Mesendoderm (in vitro differentiated cells): ENCODE data around the gene ABHD14A.

ENCODE experiments used
- DNase-seq: peaks from one replicate; pipeline ENCODE4 v3.0.0; 2013
- H2AK5ac ChIP-seq: 2 replicates; pipeline ENCODE4 v1.6.1; 2013; ENCODE audit warnings: low read length, inconsistent platforms
- H2BK120ac ChIP-seq: 2 replicates; pipeline ENCODE4 v1.6.1; 2013; ENCODE audit warnings: low read depth, mild to moderate bottlenecking, low read length, moderate library complexity, mixed read lengths
- H2BK15ac ChIP-seq: replicated peaks from 2 replicates; pipeline ENCODE4 v1.6.1; 2013; ENCODE audit warnings: low read depth, mild to moderate bottlenecking, moderate library complexity
- H2BK5ac ChIP-seq: 2 replicates; pipeline ENCODE4 v1.6.1; 2013; ENCODE audit warnings: low read length, inconsistent platforms
- H3K18ac ChIP-seq: 2 replicates; pipeline ENCODE4 v1.6.1; 2013; ENCODE audit warnings: mild to moderate bottlenecking, low read length, mixed read lengths
- H3K23ac ChIP-seq: one replicate; pipeline ENCODE4 v1.6.1; 2013; ENCODE audit warnings: low read length
- H3K27ac ChIP-seq: 2 replicates; pipeline ENCODE4 v1.5.1; 2013; ENCODE audit warnings: low read depth, mild to moderate bottlenecking, inconsistent platforms, low read length, moderate library complexity
- H3K27me3 ChIP-seq: 2 replicates; pipeline ENCODE4 v1.6.1; 2013; ENCODE audit warnings: low read length, control low read depth, mild to moderate bottlenecking, inconsistent platforms; ENCODE audit not compliant: insufficient read depth, poor library complexity
- H3K36me3 ChIP-seq: 2 replicates; pipeline ENCODE4 v1.6.1; 2013; ENCODE audit warnings: low read length, inconsistent platforms; ENCODE audit not compliant: control insufficient read depth, insufficient read depth
- H3K4ac ChIP-seq: one replicate; pipeline ENCODE4 v1.6.1; 2013; ENCODE audit warnings: low read depth, mild to moderate bottlenecking, low read length, moderate library complexity
- H3K4me1 ChIP-seq: 2 replicates; pipeline ENCODE4 v1.6.1; 2013; ENCODE audit warnings: low read depth, low read length, inconsistent platforms; ENCODE audit not compliant: control insufficient read depth
- H3K4me2 ChIP-seq: 2 replicates; pipeline ENCODE4 v1.6.1; 2013; ENCODE audit warnings: low read length
- H3K4me3 ChIP-seq: 2 replicates; pipeline ENCODE4 v1.5.1; 2013; ENCODE audit warnings: mild to moderate bottlenecking, low read length
- H3K56ac ChIP-seq: one replicate; pipeline ENCODE4 v1.6.1; 2013; ENCODE audit warnings: low read length
- H3K79me1 ChIP-seq: 2 replicates; pipeline ENCODE4 v1.6.1; 2013; ENCODE audit warnings: low read length, inconsistent platforms
- H3K79me2 ChIP-seq: 2 replicates; pipeline ENCODE4 v1.6.1; 2013; ENCODE audit warnings: mild to moderate bottlenecking, low read length; ENCODE audit not compliant: control insufficient read depth, insufficient read depth
- H3K9ac ChIP-seq: 2 replicates; pipeline ENCODE4 v1.6.1; 2013; ENCODE audit warnings: low read length, inconsistent platforms
- H4K5ac ChIP-seq: one replicate; pipeline ENCODE4 v1.6.1; 2013; ENCODE audit warnings: low read length
- H4K8ac ChIP-seq: one replicate; pipeline ENCODE4 v1.6.1; 2013; ENCODE audit warnings: low read depth, mild to moderate bottlenecking, control low read depth, low read length, moderate library complexity
- WGBS: extraction: QIAGEN DNeasy Blood & Tissue Kit; methylation state at CpG from one replicate; pipeline ENCODE4 v1.1.7; 2013; ENCODE audit warnings: low lambda C conversion rate, missing lambda C conversion rate; ENCODE audit not compliant: insufficient coverage; ENCODE audit errors: extremely low coverage; 5-methylcytosine and 5-hydroxymethylcytosine counted together

ABHD14A gene

DNA sequence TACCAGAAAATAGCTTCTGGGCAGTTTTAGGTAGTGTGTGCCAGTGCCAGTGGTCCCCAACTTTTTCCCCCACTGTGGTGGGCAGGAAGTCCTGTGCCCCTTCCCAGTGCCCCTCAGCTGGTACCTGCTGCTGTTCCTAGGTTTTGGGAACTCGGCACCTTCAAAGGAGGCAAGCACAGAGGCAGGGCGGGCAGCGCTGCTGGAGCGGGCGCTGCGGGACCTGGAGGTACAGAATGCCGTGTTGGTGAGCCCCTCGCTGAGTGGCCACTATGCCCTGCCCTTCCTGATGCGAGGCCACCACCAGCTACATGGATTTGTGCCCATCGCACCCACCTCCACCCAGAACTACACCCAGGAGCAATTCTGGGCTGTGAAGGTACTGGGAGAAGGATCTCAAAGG is 5.4 kb downstream of the ABHD14A start:
- H3K56ac ChIP-seq, result no peak overlapping the region
- H3K4me3 ChIP-seq, result no peak overlapping the region
- no peaks in the 10 kb centered on the region for H3K79me2 ChIP-seq
- no peak overlapping the region for H2BK120ac ChIP-seq
- WGBS, result no CpG with 5 or more reads among the region's 10 CpGs
- no peak overlapping the region for H3K27ac ChIP-seq
- peaks cover 3% of the 10 kb centered on the region for H3K79me1 ChIP-seq
- H3K36me3 ChIP-seq, result no peaks in the 10 kb centered on the region
- no peak overlapping the region for H4K8ac ChIP-seq
- no peak overlapping the region for H3K4me2 ChIP-seq
- H3K4ac ChIP-seq, result no peak overlapping the region
- H3K27me3 ChIP-seq, result peaks cover 2% of the 10 kb centered on the region
- H3K23ac ChIP-seq, result no peak overlapping the region
- H3K18ac ChIP-seq, result no peak overlapping the region
- peaks cover 7% of the 10 kb centered on the region for H3K4me1 ChIP-seq
- H4K5ac ChIP-seq, result no peak overlapping the region
- H2BK5ac ChIP-seq, result no peak overlapping the region
- H2AK5ac ChIP-seq, result no peak overlapping the region
- H2BK15ac ChIP-seq, result no peak overlapping the region
- no peak for DNase-seq
- H3K9ac ChIP-seq, result no peak overlapping the region

DNA sequence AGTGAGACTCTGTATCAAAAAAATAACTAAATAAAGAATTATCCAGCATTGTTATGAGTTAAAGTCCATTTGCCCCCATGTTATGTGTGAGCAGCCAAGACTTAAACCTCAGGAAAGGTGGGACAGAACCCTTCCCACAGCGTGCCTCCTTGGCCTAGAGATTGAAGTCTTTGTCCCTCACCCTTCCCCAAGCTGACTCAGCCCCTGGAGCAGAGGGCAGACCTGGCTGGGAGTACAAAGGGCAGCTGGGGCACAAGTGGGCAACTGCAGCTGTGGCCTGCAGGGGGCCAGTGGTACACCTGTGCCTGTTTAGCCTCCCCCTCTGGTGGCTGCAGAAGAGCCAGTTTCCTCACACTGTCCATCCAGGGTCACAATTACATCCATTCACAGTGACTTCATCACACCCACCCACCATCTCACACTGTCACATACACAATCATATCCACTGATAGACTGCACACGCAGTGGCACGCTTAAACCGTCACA is 7.5 kb downstream of the ABHD14A start:
- H3K18ac ChIP-seq, result no peak overlapping the region
- DNase-seq, result peak; percentile 88
- peak overlapping the region; percentile 90 for H3K27ac ChIP-seq

DNA sequence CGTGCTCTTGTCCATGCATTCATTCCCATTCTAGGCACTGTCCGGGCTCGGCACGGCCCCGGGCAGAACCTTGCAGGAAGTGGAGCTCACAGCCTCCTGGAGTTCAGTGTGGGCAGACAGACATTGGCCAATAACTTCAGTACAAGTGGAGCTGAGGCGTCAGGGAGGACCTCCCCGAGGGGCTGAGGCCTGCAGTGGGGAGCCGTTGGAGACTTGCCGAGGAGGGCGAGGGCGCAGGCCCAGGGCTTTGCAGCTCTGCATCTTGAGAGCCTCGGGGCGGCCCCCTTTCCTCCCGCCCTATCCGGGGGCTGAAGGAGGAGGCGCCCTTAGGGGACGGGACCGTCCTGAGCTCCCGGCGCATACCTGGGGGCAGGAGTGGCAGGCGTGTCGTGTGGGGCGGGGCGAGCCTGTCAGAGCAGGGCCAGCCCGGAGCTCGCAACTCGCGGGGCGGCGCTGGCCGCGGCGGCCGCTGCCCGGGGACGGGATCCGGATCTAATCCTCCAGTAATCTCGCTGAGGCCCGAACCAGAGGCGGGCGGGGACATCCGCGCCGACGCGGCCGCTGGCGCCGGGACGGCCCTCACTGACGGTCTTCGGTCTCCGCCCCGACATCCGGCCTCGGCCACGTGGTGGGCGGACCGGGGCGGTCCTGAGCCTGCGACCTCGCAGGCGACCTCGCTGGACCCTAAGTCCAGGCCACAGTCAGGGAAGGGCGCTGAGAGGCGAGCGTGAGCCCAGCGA is 8.1 kb downstream of the ABHD14A start, which contains the start of gene ACY1:
ACY1 (plus strand) TSS at position 698 of the 740 bp plus-strand sequence. CDS start 530 bp downstream, outside the sequence.
- Histone ChIP-seq H4K8ac (no peak within 1 kb of the TSS), H2BK5ac (peak within 1 kb of the TSS; percentile 27), H4K5ac (peak within 1 kb of the TSS; percentile 50), H3K36me3 (no peaks in the 10 kb centered on the region), H2BK120ac (peak within 1 kb of the TSS; percentile 10), H2BK15ac (no peak within 1 kb of the TSS), H3K18ac (peak within 1 kb of the TSS; percentile 52), H3K79me1 (peaks cover 3% of the 10 kb centered on the region), H3K9ac (peak within 1 kb of the TSS; percentile 85), H3K4me3 (peak within 1 kb of the TSS; percentile 59), H3K27me3 (no peaks in the 10 kb centered on the region), H3K27ac (peak within 1 kb of the TSS; percentile 90), H3K56ac (peak within 1 kb of the TSS; percentile 93), H3K4me1 (peaks cover 2% of the 10 kb centered on the region), H3K4me2 (peak within 1 kb of the TSS; percentile 98), H2AK5ac (no peak within 1 kb of the TSS), H3K23ac (peak within 1 kb of the TSS; percentile 72), H3K4ac (peak within 1 kb of the TSS; percentile 61), H3K79me2 (no peaks in the 10 kb centered on the region)
- no CpG with 5 or more reads among the region's 68 CpGs for WGBS
- peak; percentile 94 for DNase-seq

More for the DNA sequence above, 7.5 kb downstream of the ABHD14A start:
- Histone ChIP-seq H3K79me1 (peaks cover 3% of the 10 kb centered on the region), H2BK15ac (no peak overlapping the region), H2AK5ac (no peak overlapping the region), H3K4me2 (peak overlapping the region; percentile 98), H3K36me3 (no peaks in the 10 kb centered on the region), H3K27me3 (no peaks in the 10 kb centered on the region), H3K4me3 (peak overlapping the region; percentile 59), H3K23ac (peak overlapping the region; percentile 72), H3K9ac (peak overlapping the region; percentile 85), H4K5ac (no peak overlapping the region), H4K8ac (no peak overlapping the region), H3K4ac (no peak overlapping the region), H3K4me1 (peaks cover 2% of the 10 kb centered on the region), H2BK5ac (peak overlapping the region; percentile 27), H3K56ac (peak overlapping the region; percentile 93), H3K79me2 (no peaks in the 10 kb centered on the region), H2BK120ac (no peak overlapping the region)
- WGBS, result no CpG with 5 or more reads among the region's 4 CpGs

GRCh38 chr3:51983578-51984268 is 8.9 kb downstream of the ABHD14A start:
- H3K23ac ChIP-seq, result peak overlapping the region; percentile 57
- H3K4ac ChIP-seq, result peak overlapping the region; percentile 61
- peak overlapping the region; percentile 50 for H4K5ac ChIP-seq
- H3K79me1 ChIP-seq, result peaks cover 3% of the 10 kb centered on the region
- H3K27ac ChIP-seq, result peak overlapping the region; percentile 90
- peak overlapping the region; percentile 85 for H3K9ac ChIP-seq
- H3K4me2 ChIP-seq, result peak overlapping the region; percentile 45
- H3K27me3 ChIP-seq, result no peaks in the 10 kb centered on the region
- WGBS, result no CpG with 5 or more reads among the region's 22 CpGs
- peak overlapping the region; percentile 52 for H3K18ac ChIP-seq
- no peak for DNase-seq
- H4K8ac ChIP-seq, result no peak overlapping the region
- H3K4me1 ChIP-seq, result peaks cover 2% of the 10 kb centered on the region
- no peak overlapping the region for H2BK15ac ChIP-seq
- peak overlapping the region; percentile 93 for H3K56ac ChIP-seq
- H3K36me3 ChIP-seq, result no peaks in the 10 kb centered on the region
- no peaks in the 10 kb centered on the region for H3K79me2 ChIP-seq
- H3K4me3 ChIP-seq, result no peak overlapping the region
- H2AK5ac ChIP-seq, result no peak overlapping the region
- H2BK120ac ChIP-seq, result peak overlapping the region; percentile 10
- H2BK5ac ChIP-seq, result no peak overlapping the region

DNA sequence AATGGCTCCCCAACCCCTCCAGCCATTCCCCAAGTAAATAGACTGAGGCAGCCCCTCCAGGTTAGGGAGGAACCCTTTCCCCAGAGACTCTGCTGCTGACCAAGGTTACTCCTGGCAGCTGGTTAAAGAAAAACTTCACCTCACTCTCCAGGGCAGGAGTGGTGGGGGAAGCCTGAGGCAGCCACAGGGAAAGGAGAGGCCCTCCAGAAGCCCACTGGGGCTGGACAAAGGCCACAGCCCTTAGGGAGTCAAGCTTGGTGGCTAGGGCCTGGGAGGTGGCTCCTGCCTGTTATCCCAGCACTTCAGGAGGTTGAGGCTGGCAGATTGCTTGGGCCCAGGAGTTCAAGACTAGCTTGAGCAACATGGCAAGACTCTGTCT is 9.4 kb downstream of the ABHD14A start:
- no peak overlapping the region for H2BK120ac ChIP-seq
- DNase-seq, result no peak

More for the DNA sequence above, 9.4 kb downstream of the ABHD14A start:
- Histone ChIP-seq H3K27me3 (no peaks in the 10 kb centered on the region), H4K8ac (no peak overlapping the region), H3K56ac (peak overlapping the region; percentile 93), H3K4ac (no peak overlapping the region), H2BK5ac (no peak overlapping the region), H3K18ac (no peak overlapping the region), H3K79me2 (no peaks in the 10 kb centered on the region), H4K5ac (no peak overlapping the region), H3K4me2 (no peak overlapping the region), H3K9ac (peak overlapping the region; percentile 85), H3K27ac (no peak overlapping the region), H3K4me1 (peaks cover 2% of the 10 kb centered on the region), H3K4me3 (no peak overlapping the region), H3K23ac (peak overlapping the region; percentile 57), H3K79me1 (peaks cover 3% of the 10 kb centered on the region), H3K36me3 (peaks cover 1% of the 10 kb centered on the region), H2BK15ac (no peak overlapping the region), H2AK5ac (no peak overlapping the region)
